IPS DF 19.7 (cell line): ENCODE measurements around the gene BMP5.

Experiments
- DNase-seq: peaks from one replicate; pipeline ENCODE4 v3.0.0-alpha.2; 2013; ENCODE audit warnings: low read depth, low spot score

BMP5 gene

GRCh38 chr6:55872866-55873265, 2.5 kb downstream of the BMP5 start:
- DNase-seq = no peak

- DNase-seq = no peak
Observed at GRCh38 chr6:55870181-55870813, 5.1 kb downstream of the BMP5 start.

DNA sequence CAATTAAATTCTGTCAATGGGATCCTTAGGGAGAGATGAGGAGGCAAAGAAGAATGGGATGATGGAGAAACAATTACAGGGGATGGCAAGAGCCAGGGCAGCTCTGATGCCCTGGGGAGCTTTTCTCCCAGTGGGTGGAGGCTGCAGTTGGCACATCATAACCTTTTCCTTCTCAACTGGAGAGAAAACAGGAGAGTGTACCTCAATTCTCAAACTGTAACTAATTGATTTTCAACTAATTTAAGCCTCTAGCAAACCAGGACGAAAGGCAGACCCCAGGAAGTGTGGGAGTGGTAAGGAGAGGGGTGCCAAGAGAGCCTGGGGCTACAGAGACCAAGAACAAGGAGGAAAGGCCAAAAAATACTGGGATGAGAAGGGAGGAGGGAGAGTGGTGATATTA, 5.7 kb downstream of the BMP5 start:
- no peak for DNase-seq

GRCh38 chr6:55868771-55869479, 6.5 kb downstream of the BMP5 start:
- DNase-seq = no peak

DNA sequence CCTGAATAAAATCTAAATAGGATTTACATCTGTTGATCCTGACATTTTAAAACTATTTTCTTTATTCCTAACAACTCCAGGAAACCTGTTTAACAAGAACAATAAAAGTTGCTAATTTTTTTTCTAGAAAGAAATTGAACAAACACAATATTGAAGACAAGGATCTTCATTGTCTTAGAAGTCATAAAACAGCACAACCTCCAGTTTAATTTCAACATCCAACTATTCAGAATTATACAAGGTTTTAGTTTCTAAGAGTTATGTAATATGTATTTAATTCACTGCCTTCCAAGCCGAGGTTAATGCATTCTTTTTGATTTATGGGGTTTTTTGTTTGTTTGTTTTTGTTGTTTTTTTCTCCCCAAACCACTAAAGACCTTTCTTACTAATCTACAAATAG, 7.2 kb downstream of the BMP5 start:
- DNase-seq = no peak

- DNase-seq = no peak
Observed at GRCh38 chr6:55866128-55866527, 9.3 kb downstream of the BMP5 start.

DNA sequence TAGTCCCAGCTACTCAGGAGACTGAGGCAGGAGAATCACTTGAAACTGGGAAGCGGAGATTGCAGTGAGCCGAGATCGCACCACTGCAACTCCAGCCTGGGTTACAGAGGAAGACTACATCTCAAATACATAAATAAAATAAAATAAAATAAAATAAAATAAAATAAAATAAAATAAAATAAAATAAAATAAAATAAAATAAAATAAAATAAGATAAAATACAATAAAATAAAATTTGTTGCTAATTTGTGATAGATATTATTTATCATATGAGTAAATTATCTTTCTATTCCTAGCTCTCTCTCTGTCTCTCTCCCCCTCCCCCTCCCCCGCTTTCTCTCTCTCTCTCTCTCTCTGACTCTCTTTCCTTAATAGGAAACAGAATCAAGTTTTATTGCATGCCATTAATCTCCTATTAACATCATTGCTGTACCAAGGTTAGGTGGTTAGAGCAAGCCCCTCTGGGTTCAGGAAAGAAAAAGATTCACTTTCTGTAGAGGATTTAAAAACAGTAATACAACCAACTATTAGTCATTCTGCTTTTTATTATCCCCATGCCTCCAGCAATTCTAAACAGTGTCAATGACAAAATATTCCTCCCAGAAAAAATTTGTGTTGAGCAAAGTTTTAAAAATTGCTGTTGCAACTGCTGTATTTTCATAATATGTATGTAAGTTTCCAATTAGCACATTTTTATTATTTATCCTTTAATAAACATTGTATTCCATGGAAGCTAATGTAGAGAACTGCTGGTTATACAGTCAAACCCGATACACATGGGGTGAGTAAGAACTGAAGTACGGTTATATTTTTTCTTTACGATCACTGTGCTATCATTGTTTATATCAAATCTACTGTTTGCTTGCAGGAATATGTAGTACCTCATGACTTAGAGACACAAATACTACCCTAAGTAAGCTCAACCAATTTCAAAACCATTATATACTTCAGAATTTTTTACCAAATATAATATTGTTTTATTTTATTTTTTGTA, 22.1 kb downstream of the BMP5 start:
- no peak for DNase-seq

- DNase-seq = no peak
Observed at GRCh38 chr6:55841341-55841740, 34.0 kb downstream of the BMP5 start.

DNA sequence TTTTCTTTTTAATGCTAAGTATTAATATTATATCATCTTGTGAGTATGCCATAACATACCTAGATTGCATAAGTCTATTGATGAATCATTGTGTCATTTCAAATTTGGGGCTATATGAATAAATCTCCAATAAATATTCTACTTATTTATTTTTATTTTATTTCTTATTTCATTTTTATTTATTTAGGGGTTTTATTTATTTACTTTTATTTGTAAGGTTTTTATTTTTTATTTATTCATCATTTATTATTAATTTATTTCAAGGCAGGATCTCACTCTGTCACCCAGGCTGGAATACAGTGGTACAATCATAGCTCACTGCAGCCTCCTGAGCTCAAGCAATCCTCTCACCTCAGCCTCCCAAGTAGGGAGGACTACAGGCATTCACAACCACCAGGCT, 36.3 kb downstream of the BMP5 start:
- no peak for DNase-seq

- no peak for DNase-seq
Observed at GRCh38 chr6:55836945-55837344, 38.4 kb downstream of the BMP5 start.

- no peak for DNase-seq
Observed at GRCh38 chr6:55836481-55836880, 38.9 kb downstream of the BMP5 start.

DNA sequence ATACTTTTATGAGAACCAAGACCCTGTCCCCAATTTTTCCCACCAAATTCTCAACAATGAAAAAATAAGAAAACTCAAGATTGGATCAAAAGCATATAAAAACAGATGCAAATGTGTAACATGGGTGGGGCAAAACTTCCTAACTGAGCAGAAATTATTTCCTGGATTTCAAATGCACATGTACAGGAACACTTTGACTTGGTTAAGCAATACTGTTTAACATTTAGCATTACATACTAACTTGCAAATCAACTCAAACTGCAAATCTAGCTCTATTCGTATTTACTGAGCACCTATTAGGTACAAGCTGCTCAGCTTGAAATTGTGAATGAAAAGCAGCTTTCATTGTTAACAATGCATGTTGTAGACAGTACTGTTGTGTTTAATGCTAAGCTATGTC, 40.2 kb downstream of the BMP5 start:
- no peak for DNase-seq

DNA sequence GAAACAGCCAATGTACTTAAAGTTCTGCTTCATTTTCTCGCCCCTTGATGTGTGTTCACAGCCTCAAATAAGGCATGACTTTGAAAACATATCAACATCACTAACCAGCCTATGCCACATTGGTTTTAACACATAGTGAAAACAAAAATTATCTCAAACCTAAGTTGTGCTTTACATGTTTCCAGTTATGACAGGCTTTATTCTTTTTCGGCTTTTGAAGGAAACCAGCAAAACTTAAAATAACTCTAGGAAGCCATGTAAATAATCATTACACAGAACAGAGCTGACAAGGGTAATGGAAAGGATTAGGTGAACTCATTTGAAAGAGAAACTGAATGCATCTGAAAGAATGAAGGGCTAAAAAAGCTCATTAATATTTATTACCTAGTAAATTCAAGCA, 42.1 kb downstream of the BMP5 start:
- no peak for DNase-seq

GRCh38 chr6:55827818-55828522, 47.4 kb downstream of the BMP5 start:
- no peak for DNase-seq

DNA sequence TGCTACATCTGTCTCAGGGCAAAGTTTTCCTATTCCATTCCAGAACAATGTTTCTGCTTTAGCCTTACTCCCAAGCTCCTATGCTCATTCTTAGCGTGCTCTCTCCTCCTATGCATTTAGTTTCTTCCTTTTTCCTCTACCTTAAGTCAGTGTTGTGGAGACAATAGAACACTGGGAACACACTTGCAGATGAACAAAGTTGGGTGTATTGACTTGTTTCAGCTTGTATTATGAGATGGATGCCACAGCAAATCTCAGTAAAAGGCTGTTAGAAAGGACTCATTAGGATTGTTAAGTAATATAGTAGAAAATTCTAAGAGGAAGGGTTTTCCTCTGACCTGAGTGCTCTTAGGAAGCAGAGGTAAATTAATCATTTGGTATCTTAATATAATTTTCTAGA, 48.4 kb downstream of the BMP5 start:
- DNase-seq = no peak

- DNase-seq = no peak
Observed at GRCh38 chr6:55825402-55826051, 49.9 kb downstream of the BMP5 start.

- DNase-seq = no peak
Observed at GRCh38 chr6:55822815-55823214, 52.6 kb downstream of the BMP5 start.

- no peak for DNase-seq
Observed at GRCh38 chr6:55822005-55822404, 53.4 kb downstream of the BMP5 start.

GRCh38 chr6:55820696-55821095, 54.7 kb downstream of the BMP5 start:
- no peak for DNase-seq

- no peak for DNase-seq
Observed at GRCh38 chr6:55819811-55820210, 55.6 kb downstream of the BMP5 start.

GRCh38 chr6:55818482-55818881, 56.9 kb downstream of the BMP5 start:
- DNase-seq = no peak
